ENCODE data around the gene GARIN5B. TPM values are rescaled to one million over a fixed set of nuclear protein-coding genes. Genes with fewer than 3 reads are reported as not detected.

Gene GARIN5B
- total and polyA plus RNA-seq, 2 of the 8 experiments (the other 6 are each of a cell fraction or from before 2014, with no cell fraction given), result 0.03 TPM; not detected in 1

GRCh38 chr19:55407800-55408532 is 44.9 kb upstream of the GARIN5B start (continued):
- TF ChIP-seq BCL11A (IDR thresholded peaks at IDR 0.05; ENCODE audit: low read depth in 2 of 2, low read length in 2 of 2), result no peak
- peak; percentile 15 for TF ChIP-seq PHF8 (conservative IDR thresholded peaks at IDR 0.05; ENCODE audit: low read depth, low read length)
- TF ChIP-seq NRF1 (IDR thresholded peaks at IDR 0.05; ENCODE audit: low read depth, low read length), result 0 out of 2 replicates have a peak, but pooled peaks have one; percentile 31
- no peak for TF ChIP-seq HDAC6 (IDR thresholded peaks at IDR 0.05; ENCODE audit: low read depth, low read length)
- TF ChIP-seq EP300 (IDR thresholded peaks at IDR 0.05; ENCODE audit: borderline replicate concordance in 1 of 2, low read depth in 2 of 2, low read length in 2 of 2), result no peak
- TF ChIP-seq CTBP2 (IDR thresholded peaks at IDR 0.05; ENCODE audit: borderline replicate concordance, insufficient read depth, insufficient read length, low read length), result no peak
- 0 out of 2 replicates have a peak, but pooled peaks have one; percentile 6 for TF ChIP-seq TCF12 (IDR thresholded peaks at IDR 0.05; ENCODE audit: low read depth, low read length)
- 0 out of 2 replicates have a peak, but pooled peaks have one; percentile 28 for TF ChIP-seq EGR1 (IDR thresholded peaks at IDR 0.05; ENCODE audit: borderline replicate concordance, low read depth, low read length)
- peak; percentile 92 for TF ChIP-seq E2F6 (IDR thresholded peaks at IDR 0.05)
- TF ChIP-seq TEAD4 (IDR thresholded peaks at IDR 0.05; ENCODE audit: low read depth, low read length), result no peak
- TF ChIP-seq RXRA (IDR thresholded peaks at IDR 0.05; ENCODE audit: insufficient read depth, low read depth, low read length), result no peak
- TF ChIP-seq CHD2 (IDR thresholded peaks at IDR 0.05; ENCODE audit: low read length), result peak; percentile 76
- TF ChIP-seq SP4 (IDR thresholded peaks at IDR 0.05; ENCODE audit: low read length), result peak; percentile 60; the same call in 1 of the 2 replicates
- TF ChIP-seq RNF2 (IDR thresholded peaks at IDR 0.05; ENCODE audit: borderline replicate concordance, low read depth, low read length, missing control alignments, poor library complexity, severe bottlenecking), result peak; percentile 57
- no peak for TF ChIP-seq KDM4A (IDR thresholded peaks at IDR 0.05; ENCODE audit: low read depth, low read length, severe bottlenecking)
- peak in 1 of 2 experiments; percentile 5; a peak in 1 of 4 replicates for TF ChIP-seq RAD21 (IDR thresholded peaks at IDR 0.05 in 1 of 2, conservative IDR thresholded peaks at IDR 0.05 in 1 of 2; ENCODE audit: low read depth in 2 of 2, low read length in 2 of 2)
- peak; percentile 50; the same call in 1 of the 2 replicates for TF ChIP-seq TAF1 (IDR thresholded peaks at IDR 0.05; ENCODE audit: low read depth, low read length)
- no peak for TF ChIP-seq TAF7 (optimal IDR thresholded peaks at IDR 0.05; ENCODE audit: borderline replicate concordance, low read depth, low read length)
- TF ChIP-seq CHD1 (IDR thresholded peaks at IDR 0.05; ENCODE audit: low read depth, low read length), result no peak
- TF ChIP-seq TBP (IDR thresholded peaks at IDR 0.05; ENCODE audit: low read depth, low read length), result peak; percentile 97
- TF ChIP-seq BACH1 (IDR thresholded peaks at IDR 0.05; ENCODE audit: low read length), result 0 out of 2 replicates have a peak, but pooled peaks have one; percentile 30
- 0 out of 2 replicates have a peak, but pooled peaks have one; percentile 6 for TF ChIP-seq SRF (IDR thresholded peaks at IDR 0.05; ENCODE audit: low read depth, low read length)

Data from H1 (cell line).